ENCODE results near the gene CEP63. TPM values are rescaled to one million over a fixed set of nuclear protein-coding genes. Genes with fewer than 3 reads are reported as not detected.
"Not testable (repeated sequence)": the region's sequence is repeated elsewhere in the genome, so short reads cannot be mapped to it uniquely, and the experiment has no call there.

The CEP63 gene
- total RNA-seq, 1 donor from 2014 or later = 22.4 TPM

GRCh38 chr3:134504132-134504531 lies 18.3 kb downstream of the CEP63 start:
- no peak for DNase-seq (ENCODE audit: low spot score in 2 of 2)

GRCh38 chr3:134505485-134505884 lies 19.6 kb downstream of the CEP63 start:
- no peak for DNase-seq (ENCODE audit: low spot score in 2 of 2)
- FAIRE-seq = no peak

More at GRCh38 chr3:134504132-134504531, 18.3 kb downstream of the CEP63 start:
- no peak for FAIRE-seq

- no peak for DNase-seq (ENCODE audit: low spot score in 2 of 2)
- no peak for FAIRE-seq
Observed at GRCh38 chr3:134511500-134511899, 25.6 kb downstream of the CEP63 start.

GRCh38 chr3:134516905-134517304 lies 31.0 kb downstream of the CEP63 start:
- DNase-seq (ENCODE audit: low spot score in 2 of 2) = no peak
- FAIRE-seq = no peak

DNA sequence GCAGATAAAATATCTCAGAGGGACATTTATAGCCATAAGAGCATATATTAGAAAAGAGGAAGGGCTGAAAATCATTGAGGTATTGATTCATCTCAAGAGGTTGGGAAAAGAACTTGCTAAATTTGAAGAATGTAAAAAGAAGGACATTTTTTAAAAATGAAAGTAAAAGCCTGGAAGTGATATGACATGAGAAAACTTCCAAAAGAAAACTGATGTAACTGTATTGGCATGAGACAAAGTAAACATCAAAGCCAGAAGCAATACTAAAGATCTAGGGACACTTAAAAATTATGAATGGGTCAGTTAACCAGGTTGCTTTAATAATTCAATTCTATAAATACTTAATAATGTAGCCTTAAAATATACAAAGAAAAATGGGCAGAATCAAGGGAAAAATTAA lies 31.9 kb downstream of the CEP63 start:
- no peak for DNase-seq (ENCODE audit: low spot score in 2 of 2)
- FAIRE-seq = no peak

DNA sequence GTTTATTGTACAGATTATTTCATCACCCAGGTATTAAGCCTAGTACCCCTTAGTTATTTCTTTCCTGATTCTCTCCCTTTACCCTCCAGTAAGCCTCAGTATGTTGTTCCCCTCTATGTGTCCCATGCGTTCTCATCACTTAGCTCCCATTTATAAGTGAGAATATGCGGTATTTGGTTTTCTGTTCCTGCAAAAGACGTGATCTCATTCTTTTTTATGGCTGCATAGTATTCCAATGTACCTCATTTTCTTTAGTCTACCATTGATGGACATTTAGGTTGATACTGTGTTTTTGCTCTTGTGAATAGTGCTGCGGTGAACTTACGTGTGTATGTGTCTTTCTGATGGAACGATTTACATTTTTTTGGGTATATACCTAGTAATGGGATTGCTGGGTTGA lies 36.7 kb downstream of the CEP63 start:
- no peak for FAIRE-seq
- no peak for DNase-seq (ENCODE audit: low spot score in 2 of 2)

DNA sequence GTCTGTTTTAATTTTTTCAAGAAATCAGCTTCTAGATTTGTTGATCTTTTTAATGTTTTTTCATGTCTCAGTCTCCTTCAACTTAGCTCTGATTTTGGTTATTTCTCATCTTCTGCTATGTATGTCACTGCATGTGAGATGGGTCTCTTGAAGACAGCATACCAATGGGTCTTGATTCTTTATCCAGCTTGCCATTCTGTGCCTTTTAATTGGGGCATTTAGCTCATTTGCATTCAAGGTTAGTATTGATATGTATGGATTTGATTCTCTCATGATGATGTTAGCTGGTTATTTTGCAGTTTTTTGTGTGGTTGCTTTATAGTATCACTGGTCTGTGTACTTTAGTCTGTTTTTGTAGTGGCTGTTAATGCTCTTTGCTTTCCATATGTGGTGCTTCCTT lies 39.4 kb downstream of the CEP63 start:
- FAIRE-seq (no peak), DNase-seq (ENCODE audit: low spot score in 2 of 2) (no peak)

DNA sequence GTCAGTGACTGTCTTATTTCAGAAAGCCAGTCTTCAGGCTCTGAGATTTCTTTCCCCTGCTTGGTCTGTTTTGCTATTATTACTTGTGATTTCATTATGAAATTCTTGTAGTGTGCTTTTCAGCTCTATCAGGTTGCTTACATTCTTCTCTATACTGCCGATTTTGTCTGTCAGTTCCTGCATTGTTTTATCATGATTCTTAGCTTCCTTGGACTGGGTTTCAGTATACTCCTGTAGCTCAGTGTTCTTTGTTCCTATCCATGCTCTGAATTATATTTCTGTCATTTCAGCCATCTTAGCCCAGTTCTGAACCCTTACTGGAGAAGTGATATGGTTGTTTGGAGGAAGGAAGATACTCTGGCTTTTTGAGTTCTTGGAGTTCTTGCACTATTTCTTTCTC lies 40.5 kb downstream of the CEP63 start:
- DNase-seq (ENCODE audit: low spot score in 2 of 2) (no peak), FAIRE-seq (no peak)

- DNase-seq (ENCODE audit: low spot score in 2 of 2) (no peak), FAIRE-seq (no peak)
Observed at GRCh38 chr3:134527037-134527436, 41.2 kb downstream of the CEP63 start.

- no peak for FAIRE-seq
- no peak for DNase-seq (ENCODE audit: low spot score in 2 of 2)
Observed at GRCh38 chr3:134527538-134528186, 41.8 kb downstream of the CEP63 start.

GRCh38 chr3:134533493-134533892 lies 47.6 kb downstream of the CEP63 start:
- DNase-seq (ENCODE audit: low spot score in 2 of 2) (no peak), FAIRE-seq (no peak)

DNA sequence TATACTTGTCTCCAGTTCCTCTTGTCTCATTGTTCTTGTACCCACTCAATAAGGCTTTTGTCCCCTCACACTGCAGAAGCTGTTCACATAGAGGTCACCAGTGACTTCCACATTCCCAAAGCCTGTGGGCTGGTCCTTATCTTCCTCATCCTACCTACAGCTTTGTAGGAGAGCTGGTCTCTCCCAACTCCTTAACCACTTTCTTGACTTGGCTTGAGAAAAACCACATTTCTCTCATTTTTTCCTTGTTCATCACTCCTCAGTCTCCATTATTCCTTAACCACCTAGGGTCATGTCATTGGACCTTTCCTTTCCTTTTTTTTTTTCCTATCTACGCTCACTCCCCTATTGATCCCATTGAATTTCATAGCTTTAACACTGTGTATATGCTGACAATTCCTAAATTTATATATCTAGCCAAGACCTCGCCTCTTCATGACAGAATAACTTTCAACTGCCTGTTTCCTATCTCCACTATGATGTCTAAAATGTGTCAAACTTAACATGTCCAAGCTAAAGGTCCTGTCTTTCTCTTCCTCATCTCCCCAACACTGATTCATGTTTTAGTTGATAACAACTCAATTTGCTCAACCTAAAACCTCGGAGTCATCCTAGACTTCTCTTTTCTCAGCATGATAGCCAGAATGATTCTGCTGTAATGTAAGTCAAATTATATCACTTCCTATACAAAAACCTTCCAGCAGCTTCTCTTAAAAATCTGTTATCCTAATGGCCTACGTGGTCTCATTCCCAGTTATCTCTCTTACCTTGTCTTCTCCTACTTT lies 49.5 kb downstream of the CEP63 start:
- FAIRE-seq (no peak), DNase-seq (ENCODE audit: low spot score in 2 of 2) (no peak)

DNA sequence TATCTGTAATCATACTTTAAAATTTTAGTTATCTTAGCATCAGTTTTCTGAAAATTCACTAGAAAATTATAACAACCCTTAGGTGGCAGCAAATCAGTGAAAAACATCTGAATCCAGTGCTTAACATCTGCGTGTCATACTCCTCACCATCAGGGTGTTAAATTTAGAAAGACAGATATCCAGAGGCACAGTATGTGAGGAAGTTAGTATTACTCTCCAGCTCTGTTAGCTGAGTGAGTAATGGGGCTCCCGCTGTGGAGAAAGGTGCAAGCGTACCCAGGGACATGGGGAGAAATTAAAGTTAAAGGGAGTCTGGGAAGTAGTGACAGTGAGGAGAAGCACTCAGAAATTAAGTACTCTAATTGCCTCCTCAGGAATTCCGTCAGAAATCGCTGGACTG lies 50.9 kb downstream of the CEP63 start:
- DNase-seq (ENCODE audit: low spot score in 2 of 2) (no peak), FAIRE-seq (no peak)

- DNase-seq (ENCODE audit: low spot score in 2 of 2) = no peak
Observed at GRCh38 chr3:134542287-134542958, 56.6 kb downstream of the CEP63 start.

DNA sequence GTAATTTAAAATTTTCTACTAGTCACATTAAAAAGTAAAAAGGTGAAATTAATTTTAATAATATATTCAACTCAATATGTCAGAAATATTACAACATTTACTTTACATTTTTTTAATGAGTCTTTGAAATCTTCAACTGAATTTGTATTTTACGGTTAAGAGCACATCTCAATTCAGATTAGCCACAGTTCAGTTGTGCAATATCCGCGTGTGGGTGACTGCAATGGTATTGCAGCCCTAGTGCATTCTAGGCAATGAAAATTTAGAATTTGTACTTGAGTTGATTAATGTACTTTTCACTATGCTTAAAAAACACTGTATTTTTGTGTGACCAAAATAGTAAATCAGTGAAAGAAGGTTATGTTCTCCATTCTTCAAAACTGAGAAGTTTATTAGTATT lies 57.3 kb downstream of the CEP63 start:
- FAIRE-seq (peak; percentile 93), DNase-seq (ENCODE audit: low spot score in 2 of 2) (no peak)

More at GRCh38 chr3:134542287-134542958, 56.6 kb downstream of the CEP63 start:
- no peak for FAIRE-seq

DNA sequence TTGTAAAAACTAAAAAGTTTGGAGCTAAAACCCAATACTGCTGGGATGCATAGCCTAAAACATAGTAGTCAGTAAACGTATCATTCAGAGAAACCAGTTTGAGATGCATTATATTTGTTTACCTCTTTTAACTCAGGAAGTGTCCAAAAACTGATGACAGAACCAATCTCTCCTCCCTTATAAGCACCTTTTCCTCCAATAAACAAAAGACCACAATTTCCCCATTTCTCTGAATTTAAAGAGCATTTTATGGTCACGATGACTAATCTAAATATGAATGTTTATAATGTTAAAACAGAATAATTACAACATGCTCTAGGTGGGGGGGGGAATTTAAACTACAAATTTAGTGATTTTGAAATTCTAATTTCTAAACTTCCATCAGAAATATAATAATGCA lies 58.5 kb downstream of the CEP63 start:
- FAIRE-seq (no peak), DNase-seq (ENCODE audit: low spot score in 2 of 2) (no peak)

- FAIRE-seq; DNase-seq (ENCODE audit: low spot score in 2 of 2): not testable (repeated sequence)
Observed at GRCh38 chr3:134544783-134545182, 58.9 kb downstream of the CEP63 start.

DNA sequence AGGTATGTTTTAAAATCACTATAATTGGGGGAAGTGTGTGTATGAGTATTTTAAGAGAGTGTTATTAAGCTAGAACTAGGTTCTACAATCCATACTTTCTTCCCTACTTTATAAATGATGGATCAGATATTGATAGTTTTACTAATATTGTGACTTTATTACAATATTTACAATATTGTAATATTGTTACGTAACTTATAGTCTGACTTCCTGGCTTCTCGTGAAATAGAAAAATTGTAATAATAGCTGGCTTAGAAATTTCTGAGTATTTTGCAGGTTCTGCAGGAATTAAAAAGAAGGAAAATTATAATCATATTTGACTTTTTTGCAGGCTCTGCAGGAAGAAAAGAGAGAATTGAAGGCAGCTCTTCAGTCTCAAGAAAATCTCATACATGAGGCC lies 60.0 kb downstream of the CEP63 start:
- FAIRE-seq (no peak), DNase-seq (ENCODE audit: low spot score in 2 of 2) (no peak)

DNA sequence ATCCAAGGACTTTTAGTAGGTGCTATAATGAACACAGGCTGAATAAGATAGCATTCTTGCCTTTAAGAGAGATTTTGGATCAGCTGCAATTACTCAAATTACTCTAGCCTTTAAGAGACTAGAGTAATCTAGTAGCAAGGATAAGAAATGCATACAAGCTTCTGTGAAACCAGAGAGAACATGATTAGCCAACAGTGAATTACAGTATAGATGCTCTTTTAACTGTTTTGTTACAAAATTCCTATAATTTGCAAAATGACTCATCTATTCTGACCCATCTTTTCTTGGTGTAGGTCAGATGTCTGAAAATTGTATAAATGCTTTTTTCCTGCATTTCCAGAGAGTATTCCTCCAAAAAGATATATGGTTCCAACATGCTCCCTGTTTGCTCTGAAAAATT lies 66.9 kb downstream of the CEP63 start:
- FAIRE-seq = no peak
- DNase-seq (ENCODE audit: low spot score in 2 of 2) = no peak

DNA sequence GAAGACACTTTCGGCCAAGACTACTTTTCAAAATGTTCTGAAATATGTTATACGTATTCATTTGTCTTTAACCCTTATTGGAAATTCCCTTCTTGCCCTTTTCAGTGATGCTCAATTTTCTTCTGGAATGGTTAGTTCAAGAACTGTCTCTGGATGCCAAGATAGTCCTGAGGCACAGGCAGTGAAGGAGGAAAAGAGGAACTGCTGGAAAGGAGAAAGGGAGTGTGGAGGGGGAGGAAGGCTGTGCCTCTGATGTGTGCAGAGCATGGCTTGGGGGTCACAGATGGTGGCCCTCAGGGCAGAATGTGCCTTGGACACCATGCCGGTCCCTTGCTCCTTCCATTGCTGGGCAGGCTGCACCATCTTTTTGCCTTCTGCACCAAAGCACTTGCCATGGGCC lies 73.7 kb downstream of the CEP63 start:
- DNase-seq (ENCODE audit: low spot score in 2 of 2) = no peak
- FAIRE-seq = no peak

DNA sequence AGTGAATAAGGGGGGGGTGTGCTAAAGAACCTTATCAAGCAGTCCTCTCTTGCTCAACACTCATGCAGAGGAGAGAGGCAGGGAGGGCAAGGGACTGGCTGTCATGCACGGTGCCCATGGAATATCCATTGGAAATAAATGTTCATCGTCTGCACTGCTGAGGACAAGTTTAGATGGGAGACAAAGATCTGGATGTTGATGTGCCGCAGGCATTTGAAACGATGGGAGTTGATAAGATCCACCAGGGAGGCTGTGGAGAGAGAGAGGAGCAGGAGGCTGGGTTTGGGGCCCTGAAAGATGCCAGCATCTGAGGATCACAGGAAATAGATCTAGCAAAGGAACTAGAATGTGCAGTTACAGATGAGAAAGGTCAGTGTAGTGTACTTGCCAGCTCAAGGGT lies 76.2 kb downstream of the CEP63 start:
- FAIRE-seq (no peak), DNase-seq (ENCODE audit: low spot score in 2 of 2) (no peak)

DNA sequence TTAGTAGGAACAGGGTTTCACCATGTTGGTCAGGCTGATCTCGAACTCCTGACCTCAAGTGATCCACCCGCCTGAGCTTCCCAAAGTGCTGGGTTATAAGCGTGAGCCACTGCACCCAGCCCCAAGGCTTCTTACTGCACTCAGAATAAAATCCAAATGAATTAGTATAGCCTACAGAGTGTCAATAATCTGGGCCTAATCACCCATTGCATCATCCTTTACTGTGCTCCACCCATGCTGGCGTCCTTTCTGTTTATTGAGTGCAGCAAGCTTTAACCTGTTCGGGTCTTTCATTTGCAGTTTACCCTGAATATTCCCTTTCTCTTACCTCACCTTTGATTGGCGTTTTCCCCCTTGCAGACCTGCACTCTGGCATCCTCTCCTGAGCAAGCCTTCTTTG lies 77.7 kb downstream of the CEP63 start:
- no peak for FAIRE-seq
- DNase-seq (ENCODE audit: low spot score in 2 of 2) = no peak
